Activated B cell treated with CpG ODN at 0.5 μM for 24 hours (primary cell): ENCODE results near the gene PCBD1. TPM values are rescaled to one million over a fixed set of nuclear protein-coding genes. Genes with fewer than 3 reads are reported as not detected.
A peak's percentile ranks its signal among the peaks of the same experiment; 100 is the strongest.

Experiments used
- ATAC-seq: fragments of 200-7000 bp; cut with Tn5 transposase; one replicate; pipeline ENCODE4 v1.10.0; 2021; ENCODE audit warnings: low read depth, mild to moderate bottlenecking, moderate library complexity
- CTCF ChIA-PET: fragments of 350-600 bp; sonication (Branson Sonifier 250); formaldehyde crosslinking; loops from one replicate; lab custom pipeline; 2021; ENCODE audit warnings: antibody characterized with exemption; lab: Charles Lee
- POLR2A ChIA-PET: fragments of 350-600 bp; sonication (Branson Sonifier 250); formaldehyde crosslinking; loops from one replicate; lab custom pipeline; 2021; ENCODE audit warnings: antibody characterized with exemption; lab: Charles Lee
- DNase-seq: peaks from one replicate; pipeline ENCODE4 v3.0.0; 2022
- H3K27ac Mint-ChIP-seq: one replicate; pipeline ENCODE4 v1.8.0; 2020; ENCODE audit warnings: mixed read lengths
- H3K27me3 Mint-ChIP-seq: one replicate; pipeline ENCODE4 v1.8.0; 2021; ENCODE audit warnings: mixed read lengths
- H3K36me3 Mint-ChIP-seq: one replicate; pipeline ENCODE4 v1.8.0; 2021; ENCODE audit warnings: low read depth, mixed read lengths
- H3K4me1 Mint-ChIP-seq: one replicate; pipeline ENCODE4 v1.8.0; 2021; ENCODE audit warnings: mixed read lengths
- H3K4me3 Mint-ChIP-seq: one replicate; pipeline ENCODE4 v1.8.0; 2020; ENCODE audit warnings: mild to moderate bottlenecking, mixed read lengths
- H3K9me3 Mint-ChIP-seq: one replicate; pipeline ENCODE4 v1.8.0; 2020; ENCODE audit warnings: mixed read lengths
- CTCF ChIP-seq: fragments of 200-600 bp; IDR thresholded peaks from one replicate; pipeline ENCODE4 v1.8.0; 2022; ENCODE audit warnings: antibody characterized with exemption, mild to moderate bottlenecking
- intact Hi-C: fragments of 100-400 bp; cut with micrococcal nuclease; formaldehyde crosslinking; loops from one replicate; pipeline ENCODE4 v1.15.1; 2024
- total RNA-seq: library from RNA; stranded (reverse); gene quantifications from 2 replicates; pipeline ENCODE4 v1.2.3, GENCODE V29; 2022

The PCBD1 gene
- total RNA-seq, 1 donor from 2014 or later, result 37.3 TPM

GRCh38 chr10:70899096-70899495, 10.7 kb upstream of the PCBD1 start:
- no peak for TF ChIP-seq CTCF
- Mint-ChIP-seq H3K36me3 (no peaks in the 10 kb centered on the region), H3K27ac (no peak overlapping the region), H3K4me3 (no peak overlapping the region), H3K4me1 (no peaks in the 10 kb centered on the region), H3K9me3 (no peaks in the 10 kb centered on the region), H3K27me3 (peaks cover 12% of the 10 kb centered on the region)
- ChIA-PET CTCF (no interaction called here), POLR2A (no interaction called here)
- DNase-seq, result peak; percentile 1
- no peak for ATAC-seq
- intact Hi-C loops, result no loop called here

GRCh38 chr10:70898687-70899086, 10.3 kb upstream of the PCBD1 start:
- intact Hi-C loops, result no loop called here
- Mint-ChIP-seq H3K4me3 (no peak overlapping the region), H3K27ac (no peak overlapping the region), H3K36me3 (no peaks in the 10 kb centered on the region), H3K27me3 (peaks cover 12% of the 10 kb centered on the region), H3K9me3 (no peaks in the 10 kb centered on the region), H3K4me1 (no peaks in the 10 kb centered on the region)
- DNase-seq (no peak), ATAC-seq (no peak)
- ChIA-PET POLR2A (no interaction called here), CTCF (no interaction called here)
- no peak for TF ChIP-seq CTCF

GRCh38 chr10:70896551-70896950, 8.2 kb upstream of the PCBD1 start:
- ChIA-PET CTCF (no interaction called here), POLR2A (no interaction called here)
- Mint-ChIP-seq H3K27ac (no peak overlapping the region), H3K36me3 (no peaks in the 10 kb centered on the region), H3K4me1 (no peaks in the 10 kb centered on the region), H3K27me3 (peaks cover 4% of the 10 kb centered on the region), H3K4me3 (no peak overlapping the region), H3K9me3 (no peaks in the 10 kb centered on the region)
- TF ChIP-seq CTCF, result no peak
- no peak for DNase-seq
- intact Hi-C loops, result no loop called here
- no peak for ATAC-seq

GRCh38 chr10:70894416-70894815, 6.1 kb upstream of the PCBD1 start:
- Mint-ChIP-seq H3K27me3 (no peaks in the 10 kb centered on the region), H3K4me3 (no peak overlapping the region), H3K9me3 (no peaks in the 10 kb centered on the region), H3K4me1 (no peaks in the 10 kb centered on the region), H3K27ac (no peak overlapping the region), H3K36me3 (no peaks in the 10 kb centered on the region)
- ATAC-seq, result no peak
- no peak for TF ChIP-seq CTCF
- DNase-seq, result no peak
- ChIA-PET CTCF (no interaction called here), POLR2A (no interaction called here)
- intact Hi-C loops, result no loop called here

- intact Hi-C loops, result no loop called here
Measured at GRCh38 chr10:70893227-70894006, 5.1 kb upstream of the PCBD1 start.

More at GRCh38 chr10:70893227-70894006, 5.1 kb upstream of the PCBD1 start:
- CTCF ChIA-PET, result no interaction called here
- no peaks in the 10 kb centered on the region for H3K27me3 Mint-ChIP-seq
- ATAC-seq (no peak), DNase-seq (no peak)
- TF ChIP-seq CTCF, result no peak
- no peaks in the 10 kb centered on the region for H3K9me3 Mint-ChIP-seq
- H3K36me3 Mint-ChIP-seq, result no peaks in the 10 kb centered on the region
- peaks cover 5% of the 10 kb centered on the region for H3K4me1 Mint-ChIP-seq
- no peak overlapping the region for H3K4me3 Mint-ChIP-seq
- no peak overlapping the region for H3K27ac Mint-ChIP-seq
- POLR2A ChIA-PET, result no interaction called here
